B cell (primary cell): ENCODE measurements around the gene NR6A1. TPM values are rescaled to one million over a fixed set of nuclear protein-coding genes. Genes with fewer than 3 reads are reported as not detected.

ENCODE experiments used
- ATAC-seq: fragments of 200-7000 bp; cut with Tn5 transposase; one replicate; pipeline ENCODE4 v1.10.0; 2021; ENCODE audit warnings: low read depth, mild to moderate bottlenecking, moderate number of reproducible peaks, moderate library complexity
- CTCF ChIA-PET: fragments of 350-600 bp; sonication (Branson Sonifier 250); formaldehyde crosslinking; loops from one replicate; lab custom pipeline; 2021; ENCODE audit warnings: antibody characterized with exemption, inconsistent platforms; lab: Charles Lee
- POLR2A ChIA-PET: fragments of 350-600 bp; sonication (Branson Sonifier 250); formaldehyde crosslinking; loops from one replicate; lab custom pipeline; 2021; ENCODE audit warnings: antibody characterized with exemption; lab: Charles Lee
- DNase-seq: peaks from one replicate; pipeline ENCODE4 v3.0.0; 2013
- H2AFZ ChIP-seq: 2 replicates; pipeline ENCODE4 v1.6.1; 2012; ENCODE audit warnings: mild to moderate bottlenecking, low read depth, low read length; ENCODE audit not compliant: insufficient read depth, poor library complexity, severe bottlenecking
- H3K27ac ChIP-seq, 2 donors: 1 replicate in 1 of 2; 2 replicates in 1 of 2; pipeline ENCODE4 v1.5.1; 2012 to 2013; ENCODE audit warnings: low read length in 2 of 2, mild to moderate bottlenecking in 2 of 2, moderate library complexity in 1 of 2
- H3K27me3 ChIP-seq, 4 experiments: fragments of 200-600 bp in 1 of 4; sonication (generic) in 1 of 4; replicated peaks in 1 of 4; 1 replicate in 2 of 4; 2 replicates in 2 of 4; pipeline versions ENCODE4 v1.6.1 to v1.7.0; 2013 to 2016; ENCODE audit warnings: low read length in 3 of 4, mild to moderate bottlenecking in 2 of 4, mixed read lengths in 1 of 4, moderate library complexity in 1 of 4; ENCODE audit not compliant: insufficient read depth in 4 of 4, control insufficient read depth in 3 of 4; ENCODE audit errors: control extremely low read depth in 1 of 4
- H3K36me3 ChIP-seq, 2 experiments: replicated peaks in 1 of 2; 1 replicate in 1 of 2; 2 replicates in 1 of 2; pipeline versions ENCODE4 v1.6.1 to v1.7.1; 2013; ENCODE audit warnings: low read length in 1 of 2; ENCODE audit not compliant: insufficient read depth in 2 of 2, control insufficient read depth in 1 of 2; ENCODE audit errors: control extremely low read depth in 1 of 2, extremely low read depth in 1 of 2
- H3K4me1 ChIP-seq, 2 donors: fragments of 200-600 bp in 1 of 2; sonication (generic) in 1 of 2; 1 replicate in 1 of 2; 2 replicates in 1 of 2; pipeline versions ENCODE4 v1.5.1 to v1.6.1; 2013 to 2017; ENCODE audit warnings: low read length in 2 of 2; ENCODE audit not compliant: control insufficient read depth in 2 of 2, insufficient read depth in 2 of 2
- H3K4me2 ChIP-seq: replicated peaks from 2 replicates; pipeline ENCODE3; 2012; ENCODE audit warnings: mild to moderate bottlenecking, low read depth, low read length; ENCODE audit not compliant: poor library complexity, severe bottlenecking
- H3K4me3 ChIP-seq, 5 experiments: fragments of 200-600 bp in 1 of 5; sonication (generic) in 1 of 5; 1 replicate in 3 of 5; 2 replicates in 2 of 5; pipeline versions ENCODE4 v1.5.1 to v1.7.0; 2011 to 2016; ENCODE audit warnings: low read length in 4 of 5, mild to moderate bottlenecking in 4 of 5, low read depth in 2 of 5, control low read depth in 1 of 5, moderate library complexity in 1 of 5; ENCODE audit not compliant: insufficient read depth in 1 of 5; ENCODE audit errors: control extremely low read depth in 1 of 5, extremely low read depth in 1 of 5
- H3K79me2 ChIP-seq: fragments of 200-600 bp; sonication (generic); one replicate; pipeline ENCODE4 v1.6.0; 2016; ENCODE audit warnings: low read length; ENCODE audit not compliant: control insufficient read depth, insufficient read depth
- H3K9ac ChIP-seq: fragments of 200-600 bp; sonication (generic); 2 replicates; pipeline ENCODE4 v1.6.1; 2017; ENCODE audit warnings: mild to moderate bottlenecking, low read length, moderate library complexity
- H3K9me3 ChIP-seq, 3 donors: one replicate each; pipeline versions ENCODE4 v1.6.1 to v1.7.1; 2013; ENCODE audit warnings: low read length in 2 of 3; ENCODE audit not compliant: control insufficient read depth in 2 of 3, insufficient read depth in 1 of 3; ENCODE audit errors: control extremely low read depth in 1 of 3
- H4K20me1 ChIP-seq: 2 replicates; pipeline ENCODE4 v1.6.0; 2012; ENCODE audit warnings: mild to moderate bottlenecking, low read length; ENCODE audit not compliant: insufficient read depth, control insufficient read depth, poor library complexity, severe bottlenecking
- H3K27ac Mint-ChIP-seq: one replicate; pipeline ENCODE4 v1.8.0; 2021; ENCODE audit warnings: mixed read lengths
- H3K27me3 Mint-ChIP-seq: one replicate; pipeline ENCODE4 v1.8.0; 2021; ENCODE audit warnings: mixed read lengths
- H3K4me1 Mint-ChIP-seq: one replicate; pipeline ENCODE4 v1.8.0; 2021; ENCODE audit warnings: mixed read lengths
- H3K4me3 Mint-ChIP-seq: one replicate; pipeline ENCODE4 v1.8.0; 2021; ENCODE audit warnings: mixed read lengths
- H3K9me3 Mint-ChIP-seq: one replicate; pipeline ENCODE4 v1.8.0; 2022; ENCODE audit warnings: mixed read lengths; ENCODE audit not compliant: insufficient read depth
- EZH2 ChIP-seq: IDR thresholded peaks from 2 replicates; pipeline ENCODE4 v1.6.1; 2012; ENCODE audit warnings: borderline replicate concordance, low read depth, mild to moderate bottlenecking, moderate library complexity, low read length; ENCODE audit not compliant: insufficient read depth, poor library complexity, severe bottlenecking
- WGBS: methylation state at CpG from one replicate; pipeline ENCODE4 v1.1.5; 2013; ENCODE audit warnings: missing lambda C conversion rate; ENCODE audit not compliant: insufficient coverage; 5-methylcytosine and 5-hydroxymethylcytosine counted together
- intact Hi-C: fragments of 100-400 bp; cut with micrococcal nuclease; formaldehyde crosslinking; loops from one replicate; pipeline ENCODE4 v1.10.0; 2022
- polyA plus RNA-seq: library from polyadenylated mRNA; depleted of rRNA; stranded (reverse); fragments of >200 nt; gene quantifications from 2 replicates; pipeline ENCODE4 v1.2.3, GENCODE V29; 2012
- total RNA-seq, 2 donors: library from RNA; stranded (reverse); fragments of 120-200 nt in 1 of 2; gene quantifications; 1 replicate in 1 of 2; 2 replicates in 1 of 2; pipeline versions ENCODE4 v1.2.3 to v1.2.4, GENCODE V29; 2013 to 2022
- TF ChIP-seq, protein P1 (sequence below): fragments of 200-600 bp; IDR thresholded peaks from one replicate; pipeline ENCODE4 v1.8.0; 2022; ENCODE audit warnings: antibody characterized with exemption, mild to moderate bottlenecking

Gene NR6A1
- total and polyA plus RNA-seq, 2 donors (not counting 1 experiment from before 2014, with no cell fraction given): 0.09 to 0.67 TPM

DNA sequence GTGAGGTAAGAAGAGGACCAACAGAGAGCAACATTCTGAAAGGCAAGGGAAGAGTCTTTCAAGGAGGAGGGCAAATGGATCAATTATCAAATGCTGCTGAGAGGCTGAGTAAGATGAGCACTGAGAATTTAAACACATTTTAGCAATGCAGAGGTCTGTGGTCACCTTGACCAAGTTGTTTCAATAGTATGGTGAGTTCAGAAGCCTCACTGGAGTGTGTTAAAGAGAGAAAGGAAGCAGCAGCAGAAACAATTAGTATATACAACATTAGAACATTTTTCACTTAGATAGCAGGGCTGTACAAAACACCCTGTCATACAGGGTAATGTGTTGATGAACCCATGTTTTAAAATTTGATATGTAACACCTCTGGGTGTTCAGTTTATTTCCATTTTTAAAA lies 131.5 kb downstream of the NR6A1 start:
- Histone ChIP-seq H3K27ac (no peak overlapping the region), H3K79me2 (no peaks in the 10 kb centered on the region), H3K4me2 (no peak overlapping the region), H3K4me1 (no peaks in the 10 kb centered on the region), H3K27me3 (no peaks in the 10 kb centered on the region), H2AFZ (no peak overlapping the region), H3K36me3 (no peaks in the 10 kb centered on the region), H3K4me3 (no peak overlapping the region), H3K9me3 (no peaks in the 10 kb centered on the region), H3K9ac (no peak overlapping the region), H4K20me1 (no peaks in the 10 kb centered on the region)
- Mint-ChIP-seq H3K4me1 (no peaks in the 10 kb centered on the region), H3K27ac (no peak overlapping the region), H3K27me3 (peaks cover 5% of the 10 kb centered on the region), H3K4me3 (no peak overlapping the region), H3K9me3 (no peaks in the 10 kb centered on the region)
- POLR2A ChIA-PET: no interaction called here
- ATAC-seq: no peak
- TF ChIP-seq, protein P1, sequence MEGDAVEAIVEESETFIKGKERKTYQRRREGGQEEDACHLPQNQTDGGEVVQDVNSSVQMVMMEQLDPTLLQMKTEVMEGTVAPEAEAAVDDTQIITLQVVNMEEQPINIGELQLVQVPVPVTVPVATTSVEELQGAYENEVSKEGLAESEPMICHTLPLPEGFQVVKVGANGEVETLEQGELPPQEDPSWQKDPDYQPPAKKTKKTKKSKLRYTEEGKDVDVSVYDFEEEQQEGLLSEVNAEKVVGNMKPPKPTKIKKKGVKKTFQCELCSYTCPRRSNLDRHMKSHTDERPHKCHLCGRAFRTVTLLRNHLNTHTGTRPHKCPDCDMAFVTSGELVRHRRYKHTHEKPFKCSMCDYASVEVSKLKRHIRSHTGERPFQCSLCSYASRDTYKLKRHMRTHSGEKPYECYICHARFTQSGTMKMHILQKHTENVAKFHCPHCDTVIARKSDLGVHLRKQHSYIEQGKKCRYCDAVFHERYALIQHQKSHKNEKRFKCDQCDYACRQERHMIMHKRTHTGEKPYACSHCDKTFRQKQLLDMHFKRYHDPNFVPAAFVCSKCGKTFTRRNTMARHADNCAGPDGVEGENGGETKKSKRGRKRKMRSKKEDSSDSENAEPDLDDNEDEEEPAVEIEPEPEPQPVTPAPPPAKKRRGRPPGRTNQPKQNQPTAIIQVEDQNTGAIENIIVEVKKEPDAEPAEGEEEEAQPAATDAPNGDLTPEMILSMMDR: no peak
- no peak for TF ChIP-seq EZH2
- no peak for DNase-seq
- intact Hi-C loops: no loop called here
- CTCF ChIA-PET: interaction anchor here (2.0 kb wide), 1 partner anchor 71 kb away, joined by 8 read pairs; no protein-coding TSS in a partner anchor

DNA sequence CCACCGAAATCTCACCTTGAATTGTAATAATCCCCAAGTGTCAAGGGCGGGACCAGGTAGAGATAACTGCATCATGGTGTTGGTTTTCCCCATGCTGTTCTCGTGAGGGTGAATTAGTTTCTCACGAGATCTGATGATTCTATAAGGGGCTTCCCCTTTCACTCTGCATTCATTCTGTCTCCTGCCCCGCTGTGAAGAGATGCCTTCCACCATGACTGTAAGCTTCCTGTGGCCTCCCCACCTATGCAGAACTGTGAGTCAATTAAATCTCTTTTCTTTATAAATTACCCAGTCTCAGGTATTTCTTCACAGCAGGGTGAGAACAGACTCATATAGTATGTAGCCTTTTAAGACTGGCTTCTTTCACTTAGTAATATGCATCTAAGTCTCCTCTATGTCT lies 135.8 kb downstream of the NR6A1 start:
- Histone ChIP-seq H2AFZ (no peak overlapping the region), H3K9me3 (no peaks in the 10 kb centered on the region), H3K9ac (no peak overlapping the region), H3K4me1 (no peaks in the 10 kb centered on the region), H3K27ac (no peak overlapping the region), H3K4me2 (no peak overlapping the region), H4K20me1 (no peaks in the 10 kb centered on the region), H3K4me3 (no peak overlapping the region), H3K36me3 (no peaks in the 10 kb centered on the region), H3K27me3 (no peaks in the 10 kb centered on the region), H3K79me2 (no peaks in the 10 kb centered on the region)
- Mint-ChIP-seq H3K27ac (no peak overlapping the region), H3K4me1 (no peaks in the 10 kb centered on the region), H3K4me3 (no peak overlapping the region), H3K9me3 (no peaks in the 10 kb centered on the region), H3K27me3 (peaks cover 5% of the 10 kb centered on the region)
- WGBS: 100% methylated on average over 2 of the region's 5 CpGs
- intact Hi-C loops: no loop called here
- ChIA-PET POLR2A (no interaction called here), CTCF (no interaction called here)
- no peak for DNase-seq
- TF ChIP-seq EZH2: no peak
- TF ChIP-seq, protein P1: no peak
- no peak for ATAC-seq
